ENCODE results near the gene LRP1B.

DNA sequence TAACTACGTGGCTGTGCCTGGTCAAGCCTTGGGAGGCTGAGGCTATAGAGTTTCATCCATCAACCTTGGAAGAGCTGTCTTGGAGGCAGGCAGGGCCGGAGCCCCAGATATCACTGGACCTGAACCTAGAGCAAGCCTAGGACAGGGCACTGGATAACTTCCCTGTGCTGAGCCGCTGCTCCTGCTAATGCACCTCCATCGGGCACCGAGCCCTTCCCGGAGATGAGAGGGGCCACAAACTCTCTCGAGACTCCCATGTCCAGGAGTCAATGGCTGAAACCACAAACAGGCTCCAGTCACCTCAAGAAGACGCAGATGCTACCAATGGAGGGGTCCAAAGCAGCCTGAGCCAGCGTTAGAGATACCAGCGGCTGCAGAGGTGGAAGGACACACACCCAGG is 866.0 kb downstream of the LRP1B start:
- no peak for TF ChIP-seq CTCF (IDR thresholded peaks at IDR 0.05; ENCODE audit: poor library complexity, severe bottlenecking)
- TF ChIP-seq, protein P1, sequence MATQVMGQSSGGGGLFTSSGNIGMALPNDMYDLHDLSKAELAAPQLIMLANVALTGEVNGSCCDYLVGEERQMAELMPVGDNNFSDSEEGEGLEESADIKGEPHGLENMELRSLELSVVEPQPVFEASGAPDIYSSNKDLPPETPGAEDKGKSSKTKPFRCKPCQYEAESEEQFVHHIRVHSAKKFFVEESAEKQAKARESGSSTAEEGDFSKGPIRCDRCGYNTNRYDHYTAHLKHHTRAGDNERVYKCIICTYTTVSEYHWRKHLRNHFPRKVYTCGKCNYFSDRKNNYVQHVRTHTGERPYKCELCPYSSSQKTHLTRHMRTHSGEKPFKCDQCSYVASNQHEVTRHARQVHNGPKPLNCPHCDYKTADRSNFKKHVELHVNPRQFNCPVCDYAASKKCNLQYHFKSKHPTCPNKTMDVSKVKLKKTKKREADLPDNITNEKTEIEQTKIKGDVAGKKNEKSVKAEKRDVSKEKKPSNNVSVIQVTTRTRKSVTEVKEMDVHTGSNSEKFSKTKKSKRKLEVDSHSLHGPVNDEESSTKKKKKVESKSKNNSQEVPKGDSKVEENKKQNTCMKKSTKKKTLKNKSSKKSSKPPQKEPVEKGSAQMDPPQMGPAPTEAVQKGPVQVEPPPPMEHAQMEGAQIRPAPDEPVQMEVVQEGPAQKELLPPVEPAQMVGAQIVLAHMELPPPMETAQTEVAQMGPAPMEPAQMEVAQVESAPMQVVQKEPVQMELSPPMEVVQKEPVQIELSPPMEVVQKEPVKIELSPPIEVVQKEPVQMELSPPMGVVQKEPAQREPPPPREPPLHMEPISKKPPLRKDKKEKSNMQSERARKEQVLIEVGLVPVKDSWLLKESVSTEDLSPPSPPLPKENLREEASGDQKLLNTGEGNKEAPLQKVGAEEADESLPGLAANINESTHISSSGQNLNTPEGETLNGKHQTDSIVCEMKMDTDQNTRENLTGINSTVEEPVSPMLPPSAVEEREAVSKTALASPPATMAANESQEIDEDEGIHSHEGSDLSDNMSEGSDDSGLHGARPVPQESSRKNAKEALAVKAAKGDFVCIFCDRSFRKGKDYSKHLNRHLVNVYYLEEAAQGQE (IDR thresholded peaks at IDR 0.05; ENCODE audit: borderline replicate concordance) = no peak
- TF ChIP-seq POLR2AphosphoS5 (IDR thresholded peaks at IDR 0.05) = no peak
- no peak for TF ChIP-seq EZH2 (IDR thresholded peaks at IDR 0.05; ENCODE audit: borderline replicate concordance, insufficient read depth, low read length, poor library complexity, severe bottlenecking)
- TF ChIP-seq TAF1 (IDR thresholded peaks at IDR 0.05; ENCODE audit: low read depth) = no peak
- TF ChIP-seq EP300 (conservative IDR thresholded peaks at IDR 0.05; ENCODE audit: poor library complexity, severe bottlenecking) = no peak
- TF ChIP-seq SMC3 (conservative IDR thresholded peaks at IDR 0.05; ENCODE audit: poor library complexity) = no peak

Data from neural cell (in vitro differentiated cells).